CD14-positive monocyte (primary cell): ENCODE data around the gene LRRC75B. TPM values are rescaled to one million over a fixed set of nuclear protein-coding genes. Genes with fewer than 3 reads are reported as not detected.

ENCODE experiments used
- DNase-seq, 3 donors: peaks; one replicate each; pipeline ENCODE4 v3.0.0-alpha.2; 2011 to 2022
- H2AFZ ChIP-seq: 2 replicates; pipeline ENCODE4 v1.6.0; 2012; ENCODE audit warnings: mild to moderate bottlenecking, low read depth, low read length, inconsistent platforms; ENCODE audit not compliant: insufficient read depth, poor library complexity, severe bottlenecking
- H3K27ac ChIP-seq, 2 donors: 1 replicate in 1 of 2; 2 replicates in 1 of 2; pipeline ENCODE4 v1.5.1; 2012 to 2013; ENCODE audit warnings: low read length in 2 of 2, control low read depth in 1 of 2, inconsistent platforms in 1 of 2, low read depth in 1 of 2, mild to moderate bottlenecking in 1 of 2
- H3K27me3 ChIP-seq, 2 donors: one replicate each; pipeline versions ENCODE4 v1.6.0 to v1.6.1; 2011 to 2013; ENCODE audit warnings: low read length in 2 of 2; ENCODE audit not compliant: control insufficient read depth in 2 of 2, insufficient read depth in 2 of 2
- H3K36me3 ChIP-seq, 2 donors: replicated peaks in 1 of 2; 1 replicate in 1 of 2; 2 replicates in 1 of 2; pipeline versions ENCODE4 v1.5.1 to v1.6.1; 2012 to 2013; ENCODE audit warnings: low read length in 2 of 2, control low read depth in 1 of 2, inconsistent platforms in 1 of 2, mild to moderate bottlenecking in 1 of 2; ENCODE audit not compliant: insufficient read depth in 2 of 2, control insufficient read depth in 1 of 2
- H3K4me1 ChIP-seq, 2 donors: 1 replicate in 1 of 2; 2 replicates in 1 of 2; pipeline versions ENCODE4 v1.5.1 to v1.6.1; 2012 to 2013; ENCODE audit warnings: low read length in 2 of 2, control low read depth in 1 of 2, inconsistent platforms in 1 of 2, mild to moderate bottlenecking in 1 of 2, moderate library complexity in 1 of 2; ENCODE audit not compliant: insufficient read depth in 2 of 2, control insufficient read depth in 1 of 2
- H3K4me2 ChIP-seq: replicated peaks from 2 replicates; pipeline ENCODE3; 2012; ENCODE audit warnings: low read length, moderate library complexity, mild to moderate bottlenecking; ENCODE audit not compliant: poor library complexity, severe bottlenecking; ENCODE audit errors: extremely low read depth
- H3K4me3 ChIP-seq, 3 experiments: fragments of 200-600 bp in 1 of 3; sonication (generic) in 1 of 3; replicated peaks in 1 of 3; 1 replicate in 2 of 3; 2 replicates in 1 of 3; pipeline ENCODE4 v1.5.1; 2011 to 2013; ENCODE audit warnings: low read length in 3 of 3, mild to moderate bottlenecking in 3 of 3, control low read depth in 2 of 3, low read depth in 2 of 3, inconsistent platforms in 1 of 3, moderate library complexity in 1 of 3
- H3K79me2 ChIP-seq: 2 replicates; pipeline ENCODE4 v1.6.0; 2012; ENCODE audit warnings: mild to moderate bottlenecking, control low read depth, inconsistent platforms, low read length, moderate library complexity; ENCODE audit not compliant: insufficient read depth
- H3K9ac ChIP-seq: 2 replicates; pipeline ENCODE4 v1.6.0; 2017; ENCODE audit warnings: low read length, mild to moderate bottlenecking; ENCODE audit not compliant: insufficient read depth, poor library complexity, severe bottlenecking
- H3K9me3 ChIP-seq, 2 donors: replicated peaks in 1 of 2; 1 replicate in 1 of 2; 2 replicates in 1 of 2; pipeline versions ENCODE4 v1.5.1 to v1.6.1; 2012 to 2013; ENCODE audit warnings: low read length in 2 of 2, control low read depth in 1 of 2; ENCODE audit not compliant: control insufficient read depth in 1 of 2, insufficient read depth in 1 of 2
- H4K20me1 ChIP-seq: 2 replicates; pipeline ENCODE4 v1.6.0; 2012; ENCODE audit warnings: mild to moderate bottlenecking, low read length, control low read depth, moderate library complexity; ENCODE audit not compliant: insufficient read depth
- H3K27ac Mint-ChIP-seq, 7 donors: one replicate each; pipeline ENCODE4 v1.8.0; 2020; ENCODE audit warnings: mild to moderate bottlenecking in 7 of 7, mixed read lengths in 7 of 7, moderate library complexity in 6 of 7, inconsistent platforms in 2 of 7
- H3K27me3 Mint-ChIP-seq, 3 donors: one replicate each; pipeline ENCODE4 v1.8.0; 2021 to 2022; ENCODE audit warnings: low read depth in 3 of 3, mild to moderate bottlenecking in 3 of 3, mixed read lengths in 3 of 3, moderate library complexity in 3 of 3, inconsistent platforms in 1 of 3
- H3K36me3 Mint-ChIP-seq, 2 donors: one replicate each; pipeline ENCODE4 v1.8.0; 2020; ENCODE audit warnings: mixed read lengths in 2 of 2, inconsistent platforms in 1 of 2, mild to moderate bottlenecking in 1 of 2
- H3K4me1 Mint-ChIP-seq: one replicate; pipeline ENCODE4 v1.8.0; 2020; ENCODE audit warnings: mild to moderate bottlenecking, mixed read lengths
- H3K4me3 Mint-ChIP-seq, 2 donors: one replicate each; pipeline ENCODE4 v1.8.0; 2020; ENCODE audit warnings: mild to moderate bottlenecking in 2 of 2, mixed read lengths in 2 of 2, moderate library complexity in 1 of 2
- H3K9me3 Mint-ChIP-seq, 7 donors: one replicate each; pipeline ENCODE4 v1.8.0; 2020 to 2022; ENCODE audit warnings: mixed read lengths in 7 of 7, mild to moderate bottlenecking in 6 of 7, moderate library complexity in 6 of 7, inconsistent platforms in 2 of 7
- CTCF ChIP-seq: fragments of 200-600 bp; IDR thresholded peaks from one replicate; pipeline ENCODE4 v1.8.0; 2022; ENCODE audit warnings: antibody characterized with exemption, mild to moderate bottlenecking
- WGBS: methylation state at CpG from one replicate; pipeline ENCODE4 v1.1.5; 2013; ENCODE audit warnings: missing lambda C conversion rate; ENCODE audit not compliant: insufficient coverage; 5-methylcytosine and 5-hydroxymethylcytosine counted together
- intact Hi-C, 2 donors: fragments of 100-400 bp; cut with micrococcal nuclease; formaldehyde crosslinking; loops; one replicate each; pipeline versions ENCODE4 v1.15.0 to v1.15.1; 2023
- polyA plus RNA-seq, 3 donors: library from polyadenylated mRNA; depleted of rRNA in 1 of 3; unstranded in 2 of 3; stranded (reverse) in 1 of 3; fragments of 300-500 nt in 2 of 3; fragments of >200 nt in 1 of 3; fragmentation: Illumina TruSeq in 2 of 3; gene quantifications; 1 replicate in 2 of 3; 2 replicates in 1 of 3; pipeline ENCODE4 v1.2.3, GENCODE V29; 2012 to 2021

Gene LRRC75B
- polyA plus RNA-seq, 3 donors = 0.20 to 5.2 (median 0.53) TPM

- 91% methylated on average over 6 of the region's 8 CpGs for WGBS
- Mint-ChIP-seq H3K4me3 (no peak overlapping the region), H3K27ac (peak overlapping the region in 3 of 7 donors; percentile 21 to 60 (median 55)), H3K9me3 (no peaks in the 10 kb centered on the region), H3K4me1 (peaks cover 9% of the 10 kb centered on the region), H3K27me3 (peaks cover 0 to 1% (median 0%) of the 10 kb centered on the region in 3 donors), H3K36me3 (peaks cover 58 to 82% of the 10 kb centered on the region in 2 donors)
- Histone ChIP-seq H2AFZ (no peak overlapping the region), H4K20me1 (peaks cover 75% of the 10 kb centered on the region), H3K79me2 (peaks cover 56% of the 10 kb centered on the region), H3K4me2 (no peak overlapping the region), H3K27ac (no peak overlapping the region), H3K4me3 (no peak overlapping the region), H3K36me3 (peaks cover 67 to 97% of the 10 kb centered on the region in 2 donors), H3K9ac (no peak overlapping the region), H3K27me3 (no peaks in the 10 kb centered on the region), H3K4me1 (no peaks in the 10 kb centered on the region), H3K9me3 (no peaks in the 10 kb centered on the region)
- no peak for TF ChIP-seq CTCF
- intact Hi-C loops = no loop called here
- no peak for DNase-seq
Measured at GRCh38 chr22:24566899-24567511, 25.9 kb downstream of the LRRC75B start.

DNA sequence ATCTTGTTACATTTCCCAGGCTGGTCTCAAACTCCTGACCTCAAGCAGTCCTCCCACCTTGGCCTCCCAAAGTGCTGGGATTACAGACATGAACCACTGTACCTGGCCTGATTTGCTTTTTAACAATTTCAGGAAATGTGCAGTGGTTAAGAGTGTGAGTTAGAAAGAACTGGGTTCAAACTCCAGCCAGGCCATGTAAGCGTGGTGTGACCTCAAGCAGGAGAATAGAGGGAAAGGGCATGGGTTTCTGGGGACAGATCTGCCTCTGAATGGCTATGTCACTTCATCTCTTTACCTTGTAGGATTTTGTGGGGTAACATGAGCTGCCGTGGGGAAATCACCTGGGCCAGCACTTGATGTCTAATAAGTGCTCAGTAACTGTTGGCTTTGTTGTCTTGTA lies 27.8 kb downstream of the LRRC75B start:
- Mint-ChIP-seq H3K27ac (peak overlapping the region in 3 of 7 donors; percentile 19 to 50 (median 31)), H3K9me3 (no peaks in the 10 kb centered on the region), H3K4me3 (no peak overlapping the region), H3K27me3 (peaks cover 0 to 1% (median 0%) of the 10 kb centered on the region in 3 donors), H3K4me1 (peaks cover 9% of the 10 kb centered on the region), H3K36me3 (peaks cover 55 to 84% of the 10 kb centered on the region in 2 donors)
- peaks cover 75% of the 10 kb centered on the region for H3K79me2 ChIP-seq
- H3K4me1 ChIP-seq = no peaks in the 10 kb centered on the region
- H3K9ac ChIP-seq = no peak overlapping the region
- peak overlapping the region in 1 of 2 donors; percentile 53 for H3K27ac ChIP-seq
- no peak overlapping the region for H3K4me2 ChIP-seq
- H3K27me3 ChIP-seq = no peaks in the 10 kb centered on the region
- H3K36me3 ChIP-seq = peaks cover 61 to 92% of the 10 kb centered on the region in 2 donors
- DNase-seq = no peak
- peaks cover 85% of the 10 kb centered on the region for H4K20me1 ChIP-seq
- H3K9me3 ChIP-seq = no peaks in the 10 kb centered on the region
- TF ChIP-seq CTCF = no peak
- H3K4me3 ChIP-seq = no peak overlapping the region
- intact Hi-C loops = no loop called here
- 100% methylated on average over 1 of the region's 2 CpGs for WGBS
- H2AFZ ChIP-seq = no peak overlapping the region
